ENCODE measurements around the gene GLG1. TPM values are rescaled to one million over a fixed set of nuclear protein-coding genes. Genes with fewer than 3 reads are reported as not detected.

Gene GLG1
- total RNA-seq, 1 donor from 2014 or later = 72.1 TPM

DNA sequence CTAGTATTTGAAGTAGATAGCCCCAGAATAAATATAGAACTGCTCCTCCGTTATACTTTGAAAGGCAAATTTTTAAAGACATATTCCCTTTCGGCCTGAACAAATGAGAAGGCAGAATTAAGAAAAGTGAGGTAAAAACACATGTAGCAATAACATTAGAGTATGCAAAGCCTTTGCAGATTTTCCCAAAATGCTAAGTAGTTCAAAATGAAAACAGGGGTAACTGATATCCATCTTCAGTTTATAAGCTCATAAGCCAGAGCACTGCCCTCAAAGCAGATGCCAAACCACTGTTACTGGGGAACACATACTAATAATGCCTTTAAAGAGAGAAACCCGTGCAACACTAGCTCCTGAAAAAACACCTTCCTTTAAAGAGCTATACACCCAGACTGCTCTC lies 134.4 kb downstream of the GLG1 start:
- DNase-seq (ENCODE audit: low read depth) = no peak
- TF ChIP-seq, protein P1, sequence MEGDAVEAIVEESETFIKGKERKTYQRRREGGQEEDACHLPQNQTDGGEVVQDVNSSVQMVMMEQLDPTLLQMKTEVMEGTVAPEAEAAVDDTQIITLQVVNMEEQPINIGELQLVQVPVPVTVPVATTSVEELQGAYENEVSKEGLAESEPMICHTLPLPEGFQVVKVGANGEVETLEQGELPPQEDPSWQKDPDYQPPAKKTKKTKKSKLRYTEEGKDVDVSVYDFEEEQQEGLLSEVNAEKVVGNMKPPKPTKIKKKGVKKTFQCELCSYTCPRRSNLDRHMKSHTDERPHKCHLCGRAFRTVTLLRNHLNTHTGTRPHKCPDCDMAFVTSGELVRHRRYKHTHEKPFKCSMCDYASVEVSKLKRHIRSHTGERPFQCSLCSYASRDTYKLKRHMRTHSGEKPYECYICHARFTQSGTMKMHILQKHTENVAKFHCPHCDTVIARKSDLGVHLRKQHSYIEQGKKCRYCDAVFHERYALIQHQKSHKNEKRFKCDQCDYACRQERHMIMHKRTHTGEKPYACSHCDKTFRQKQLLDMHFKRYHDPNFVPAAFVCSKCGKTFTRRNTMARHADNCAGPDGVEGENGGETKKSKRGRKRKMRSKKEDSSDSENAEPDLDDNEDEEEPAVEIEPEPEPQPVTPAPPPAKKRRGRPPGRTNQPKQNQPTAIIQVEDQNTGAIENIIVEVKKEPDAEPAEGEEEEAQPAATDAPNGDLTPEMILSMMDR (conservative IDR thresholded peaks at IDR 0.05; ENCODE audit: low read depth, low read length) = no peak
- H3K4me3 ChIP-seq (ENCODE audit: low read depth, low read length) = no peak overlapping the region

DNA sequence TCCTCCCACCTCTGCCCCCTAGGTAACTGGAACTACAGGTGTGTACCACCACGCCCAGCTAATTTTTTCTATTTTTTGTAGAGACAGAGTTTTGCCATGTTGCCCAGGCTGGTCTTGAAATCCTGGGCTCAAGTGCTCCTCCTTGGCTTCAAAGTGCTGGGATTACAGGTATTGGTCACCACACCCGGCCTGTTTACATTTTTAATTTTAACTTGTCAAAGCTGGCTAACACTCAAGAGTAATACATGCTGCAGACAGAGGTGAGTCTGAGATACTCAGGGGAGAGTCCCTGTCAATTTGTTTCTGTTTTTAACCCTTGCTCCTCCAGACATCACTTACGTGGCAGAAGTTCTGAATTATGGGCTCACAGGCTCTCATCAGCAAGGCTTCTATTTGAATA lies 134.9 kb downstream of the GLG1 start:
- no peak overlapping the region for H3K4me3 ChIP-seq (ENCODE audit: low read depth, low read length)
- no peak for DNase-seq (ENCODE audit: low read depth)
- TF ChIP-seq, protein P1 (conservative IDR thresholded peaks at IDR 0.05; ENCODE audit: low read depth, low read length) = no peak

DNA sequence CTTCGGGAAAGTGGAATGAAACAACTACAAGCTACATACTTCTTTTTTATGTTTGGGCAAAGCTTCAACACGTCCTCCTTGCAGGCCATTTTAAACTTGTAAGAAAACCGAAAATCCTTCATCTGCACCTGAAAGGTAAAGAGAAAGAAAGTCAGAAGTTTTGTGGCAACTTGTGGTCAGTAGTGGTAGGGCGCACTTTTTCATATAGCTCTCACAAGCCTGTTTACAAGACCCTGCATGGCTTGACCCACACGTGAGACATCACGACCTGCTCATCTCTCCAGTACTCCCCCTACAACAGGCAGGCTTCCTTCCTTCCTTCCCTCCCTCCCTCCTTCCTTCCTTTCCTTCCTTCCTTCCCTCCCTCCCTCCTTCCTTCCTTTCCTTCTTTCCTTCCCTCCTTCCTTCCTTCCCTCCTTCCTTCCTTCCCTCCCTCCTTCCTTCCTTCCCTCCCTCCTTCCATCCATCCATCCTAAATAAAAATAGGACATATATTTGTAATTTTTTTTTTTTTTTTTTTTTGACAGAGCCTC lies 136.9 kb downstream of the GLG1 start:
- no peak overlapping the region for H3K4me3 ChIP-seq (ENCODE audit: low read depth, low read length)
- no peak for DNase-seq (ENCODE audit: low read depth)
- TF ChIP-seq, protein P1 (conservative IDR thresholded peaks at IDR 0.05; ENCODE audit: low read depth, low read length) = no peak

DNA sequence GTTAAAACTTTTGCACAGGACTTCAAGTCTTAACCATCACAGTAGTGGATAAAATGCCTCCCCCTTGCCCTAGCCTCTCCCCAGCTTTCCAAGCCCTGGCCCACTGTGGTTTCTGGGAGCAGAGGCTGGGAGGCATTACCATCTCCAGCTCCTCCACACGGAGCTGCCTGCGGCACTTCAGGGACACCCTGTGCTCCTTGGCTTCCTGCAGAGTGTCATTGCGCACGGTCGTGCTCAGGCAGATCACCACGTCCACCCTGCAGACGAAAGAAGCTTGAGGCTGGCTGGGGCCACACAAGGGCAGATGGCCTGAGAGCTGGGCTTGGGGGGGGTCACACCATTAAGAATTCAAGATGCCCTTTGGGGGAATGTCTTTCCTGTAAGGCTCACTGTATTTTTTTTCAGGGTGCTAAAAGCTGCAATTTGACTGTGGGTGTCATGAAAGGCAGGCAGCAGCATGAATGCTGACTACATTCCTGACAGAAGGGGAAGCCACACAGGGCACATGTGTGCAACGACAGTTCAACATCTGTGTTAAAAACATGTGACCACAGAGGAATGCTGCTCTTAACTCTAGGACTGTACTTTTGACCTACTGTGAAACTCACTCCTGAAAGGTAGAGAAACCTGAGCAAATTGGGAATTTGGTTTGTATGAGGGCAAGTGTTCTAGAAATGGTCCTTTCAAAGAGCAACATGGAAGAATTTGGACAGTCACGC lies 137.9 kb downstream of the GLG1 start:
- no peak overlapping the region for H3K4me3 ChIP-seq (ENCODE audit: low read depth, low read length)
- TF ChIP-seq, protein P1 (conservative IDR thresholded peaks at IDR 0.05; ENCODE audit: low read depth, low read length) = no peak
- DNase-seq (ENCODE audit: low read depth) = no peak

DNA sequence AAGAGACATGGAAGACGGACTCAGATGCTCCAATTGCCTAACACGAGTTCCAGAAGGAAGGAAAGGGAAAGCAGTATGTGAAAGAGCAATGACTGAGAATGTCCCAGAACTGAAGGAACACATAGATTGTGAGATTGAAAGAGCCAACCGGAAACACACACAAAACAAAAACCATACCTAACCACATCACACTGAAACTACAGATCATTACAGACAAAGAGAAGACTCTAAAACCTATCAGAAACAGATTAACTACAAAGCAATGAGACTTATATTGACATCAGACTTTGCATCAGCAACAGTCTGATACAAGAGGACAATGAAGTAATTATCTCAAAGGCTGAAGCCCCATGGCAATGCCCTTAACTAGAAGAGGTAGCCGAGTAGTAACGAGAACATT lies 140.0 kb downstream of the GLG1 start:
- no peak overlapping the region for H3K4me3 ChIP-seq (ENCODE audit: low read depth, low read length)
- DNase-seq (ENCODE audit: low read depth) = no peak
- TF ChIP-seq, protein P1 (conservative IDR thresholded peaks at IDR 0.05; ENCODE audit: low read depth, low read length) = no peak

DNA sequence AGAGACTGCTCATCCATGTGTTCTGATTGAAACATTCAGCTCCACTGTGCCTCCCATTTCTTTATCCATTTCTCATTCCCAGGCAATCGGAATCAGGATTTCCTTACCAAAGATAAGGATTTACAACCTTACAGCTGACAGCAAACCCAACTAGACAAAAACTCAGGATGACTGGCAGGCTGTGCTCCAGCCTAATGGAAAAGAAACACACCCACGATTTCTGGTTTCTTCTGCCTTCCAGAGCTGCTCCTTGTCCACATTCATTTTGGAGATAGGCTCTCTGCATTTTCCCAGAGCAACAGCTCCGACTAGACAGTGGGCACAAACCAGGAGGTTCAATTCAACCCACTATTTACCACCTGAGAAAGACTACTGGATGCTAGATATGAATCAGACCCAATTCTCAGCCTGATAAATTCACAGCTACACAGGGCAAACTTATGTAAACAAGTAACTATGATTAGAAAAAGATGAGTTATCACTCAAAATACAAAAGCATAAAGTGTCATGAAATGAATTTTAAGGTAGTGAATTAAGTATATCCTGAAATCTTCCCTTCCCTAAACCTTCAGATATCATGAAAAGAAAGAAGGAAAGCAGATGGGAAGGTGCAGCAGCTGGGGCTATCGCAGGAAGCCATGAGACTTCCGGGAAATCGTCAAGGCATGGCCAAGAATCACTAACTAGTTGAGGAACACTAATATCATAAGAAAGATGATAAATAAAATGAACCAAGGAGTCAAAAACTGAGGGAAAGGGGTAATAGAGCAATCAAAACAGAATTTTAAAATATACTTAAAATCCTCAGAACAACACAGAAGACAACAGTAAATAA lies 140.8 kb downstream of the GLG1 start:
- DNase-seq (ENCODE audit: low read depth) = no peak
- no peak overlapping the region for H3K4me3 ChIP-seq (ENCODE audit: low read depth, low read length)
- TF ChIP-seq, protein P1 (conservative IDR thresholded peaks at IDR 0.05; ENCODE audit: low read depth, low read length) = no peak
